CD8-positive, alpha-beta memory T cell (primary cell): ENCODE results near the gene KLC1. TPM values are rescaled to one million over a fixed set of nuclear protein-coding genes. Genes with fewer than 3 reads are reported as not detected.
A peak's percentile ranks its signal among the peaks of the same experiment; 100 is the strongest.

Experiments
- CTCF ChIA-PET: fragments of 350-600 bp; sonication (Branson Sonifier 250); formaldehyde crosslinking; loops from one replicate; lab custom pipeline; 2021; ENCODE audit warnings: antibody characterized with exemption; lab: Charles Lee
- POLR2A ChIA-PET: fragments of 350-600 bp; sonication (Branson Sonifier 250); formaldehyde crosslinking; loops from one replicate; lab custom pipeline; 2021; ENCODE audit warnings: antibody characterized with exemption; lab: Charles Lee
- DNase-seq, 5 donors: peaks; one replicate each; pipeline versions ENCODE4 v3.0.0 to v3.0.0-alpha.2; 2020 to 2022; ENCODE audit warnings: mixed read lengths in 1 of 5
- H3K27ac ChIP-seq: one replicate; pipeline ENCODE4 v1.7.0; 2013; ENCODE audit warnings: low read depth, mild to moderate bottlenecking, low read length, moderate library complexity
- H3K27me3 ChIP-seq: 2 replicates; pipeline ENCODE4 v1.7.0; 2013; ENCODE audit warnings: low read length, mild to moderate bottlenecking; ENCODE audit not compliant: insufficient read depth, poor library complexity, severe bottlenecking
- H3K36me3 ChIP-seq: 2 replicates; pipeline ENCODE4 v1.7.0; 2013; ENCODE audit warnings: mild to moderate bottlenecking, low read length, moderate library complexity; ENCODE audit not compliant: insufficient read depth
- H3K4me1 ChIP-seq: 2 replicates; pipeline ENCODE4 v1.7.0; 2013; ENCODE audit warnings: mild to moderate bottlenecking, low read length, moderate library complexity; ENCODE audit not compliant: insufficient read depth
- H3K4me3 ChIP-seq: 2 replicates; pipeline ENCODE4 v1.7.0; 2013; ENCODE audit warnings: mild to moderate bottlenecking, low read length
- H3K9me3 ChIP-seq: 2 replicates; pipeline ENCODE4 v1.7.0; 2013; ENCODE audit warnings: mild to moderate bottlenecking, low read length
- H3K27ac Mint-ChIP-seq, 8 donors: one replicate each; pipeline ENCODE4 v1.8.0; 2020 to 2021; ENCODE audit warnings: mixed read lengths in 8 of 8, mild to moderate bottlenecking in 6 of 8, inconsistent platforms in 3 of 8, moderate library complexity in 3 of 8
- H3K27me3 Mint-ChIP-seq, 2 donors: one replicate each; pipeline ENCODE4 v1.8.0; 2020 to 2021; ENCODE audit warnings: mixed read lengths in 2 of 2, mild to moderate bottlenecking in 1 of 2, moderate library complexity in 1 of 2
- H3K36me3 Mint-ChIP-seq, 3 donors: one replicate each; pipeline ENCODE4 v1.8.0; 2020 to 2021; ENCODE audit warnings: mixed read lengths in 3 of 3, inconsistent platforms in 1 of 3, mild to moderate bottlenecking in 1 of 3
- H3K4me1 Mint-ChIP-seq, 3 donors: one replicate each; pipeline ENCODE4 v1.8.0; 2020 to 2021; ENCODE audit warnings: mixed read lengths in 3 of 3, inconsistent platforms in 1 of 3, mild to moderate bottlenecking in 1 of 3
- H3K4me3 Mint-ChIP-seq, 7 donors: one replicate each; pipeline ENCODE4 v1.8.0; 2020 to 2021; ENCODE audit warnings: mixed read lengths in 7 of 7, mild to moderate bottlenecking in 6 of 7, moderate library complexity in 4 of 7, inconsistent platforms in 2 of 7
- H3K9me3 Mint-ChIP-seq, 5 donors: one replicate each; pipeline ENCODE4 v1.8.0; 2020 to 2022; ENCODE audit warnings: mixed read lengths in 5 of 5, mild to moderate bottlenecking in 3 of 5, moderate library complexity in 2 of 5, inconsistent platforms in 1 of 5
- polyA plus RNA-seq: library from polyadenylated mRNA; unstranded; fragments of 300-500 nt; fragmentation: Illumina TruSeq; gene quantifications from one replicate; pipeline ENCODE4 v1.2.3, GENCODE V29; 2021
- total RNA-seq, 2 experiments: library from RNA; stranded (reverse); gene quantifications; one replicate each; pipeline ENCODE4 v1.2.3, GENCODE V29; 2021

The KLC1 gene
- total and polyA plus RNA-seq, 3 experiments from 2014 or later = 92.0 to 143 (median 141) TPM

DNA sequence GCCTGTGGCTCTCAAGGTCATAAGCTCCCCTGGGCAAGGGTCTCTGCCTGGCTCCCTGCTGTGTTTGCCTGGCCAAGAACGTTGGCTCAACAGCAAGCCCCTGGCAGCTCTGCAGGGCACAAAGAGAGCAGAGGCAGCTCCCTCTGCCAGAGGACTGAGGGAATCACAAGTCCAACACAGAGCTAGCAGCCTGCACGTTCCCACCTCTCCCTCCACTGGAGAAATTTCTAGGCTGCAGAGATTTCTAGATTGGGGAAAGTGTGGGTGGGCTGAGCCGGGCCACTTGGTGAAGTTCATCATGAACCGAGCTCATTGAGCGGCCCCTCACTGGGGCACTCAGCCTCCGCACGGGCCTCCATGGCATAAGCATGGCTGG is 106.4 kb downstream of the KLC1 start:
- no peaks in the 10 kb centered on the region for H3K9me3 ChIP-seq
- no peaks in the 10 kb centered on the region for H3K4me1 ChIP-seq
- peaks cover 3 to 75% (median 18%) of the 10 kb centered on the region in 3 donors for H3K36me3 Mint-ChIP-seq
- no peak overlapping the region for H3K4me3 Mint-ChIP-seq
- no peaks in the 10 kb centered on the region for H3K27me3 Mint-ChIP-seq
- no peak overlapping the region for H3K27ac Mint-ChIP-seq
- ChIA-PET CTCF (no interaction called here), POLR2A (no interaction called here)
- H3K4me3 ChIP-seq = no peak overlapping the region
- H3K27ac ChIP-seq = no peak overlapping the region
- H3K36me3 ChIP-seq = no peaks in the 10 kb centered on the region
- H3K4me1 Mint-ChIP-seq = no peaks in the 10 kb centered on the region
- H3K27me3 ChIP-seq = no peaks in the 10 kb centered on the region
- H3K9me3 Mint-ChIP-seq = no peaks in the 10 kb centered on the region
- peak in 1 of 5 donors; percentile 13 for DNase-seq

DNA sequence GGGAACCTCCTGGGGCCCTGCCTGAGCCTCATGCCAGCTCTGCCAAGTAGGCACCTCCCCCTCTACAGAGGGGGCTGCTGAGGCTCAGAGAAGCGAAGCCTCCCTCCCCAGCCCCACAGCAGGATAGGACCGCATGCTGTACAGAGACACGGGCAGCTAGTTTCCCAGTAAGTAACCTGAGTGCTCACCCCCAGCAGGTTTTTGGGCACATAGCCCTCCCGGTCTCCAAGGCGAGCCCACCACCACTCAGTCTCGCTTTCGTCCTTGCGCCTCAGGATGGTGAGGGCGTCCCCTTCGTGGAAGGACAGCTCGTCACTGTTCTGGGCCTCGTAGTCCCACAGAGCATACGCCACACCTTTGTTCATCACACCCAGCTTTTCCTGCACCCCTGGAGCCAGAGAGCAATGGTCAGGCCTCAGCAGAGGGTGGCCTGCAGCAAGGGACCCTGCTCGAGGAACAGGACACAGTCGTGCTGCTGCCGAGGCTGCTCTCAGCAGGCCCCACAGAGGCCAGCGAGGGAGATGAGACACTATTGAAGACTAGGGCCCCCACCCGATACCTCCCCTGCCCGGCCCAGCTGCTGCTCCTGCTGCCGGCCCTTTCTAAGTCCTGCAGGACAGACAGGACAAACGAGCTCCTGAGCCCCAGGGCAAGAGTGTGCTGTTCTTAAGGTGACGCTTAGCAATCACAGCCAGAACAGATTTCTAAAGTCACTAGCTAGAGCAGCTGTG is 107.0 kb downstream of the KLC1 start:
- Histone ChIP-seq H3K9me3 (no peaks in the 10 kb centered on the region), H3K36me3 (no peaks in the 10 kb centered on the region), H3K27ac (no peak overlapping the region), H3K4me1 (no peaks in the 10 kb centered on the region), H3K27me3 (no peaks in the 10 kb centered on the region), H3K4me3 (no peak overlapping the region)
- peak in 1 of 5 donors; percentile 31 for DNase-seq
- Mint-ChIP-seq H3K27me3 (no peaks in the 10 kb centered on the region), H3K4me3 (no peak overlapping the region), H3K27ac (peak overlapping the region in 1 of 8 donors; percentile 23), H3K9me3 (no peaks in the 10 kb centered on the region), H3K4me1 (no peaks in the 10 kb centered on the region), H3K36me3 (peaks cover 3 to 81% (median 20%) of the 10 kb centered on the region in 3 donors)
- POLR2A ChIA-PET = no interaction called here
- CTCF ChIA-PET = interaction anchor here (1.1 kb wide), 1 partner anchor 12 kb away, joined by 3 read pairs; no protein-coding TSS in a partner anchor

DNA sequence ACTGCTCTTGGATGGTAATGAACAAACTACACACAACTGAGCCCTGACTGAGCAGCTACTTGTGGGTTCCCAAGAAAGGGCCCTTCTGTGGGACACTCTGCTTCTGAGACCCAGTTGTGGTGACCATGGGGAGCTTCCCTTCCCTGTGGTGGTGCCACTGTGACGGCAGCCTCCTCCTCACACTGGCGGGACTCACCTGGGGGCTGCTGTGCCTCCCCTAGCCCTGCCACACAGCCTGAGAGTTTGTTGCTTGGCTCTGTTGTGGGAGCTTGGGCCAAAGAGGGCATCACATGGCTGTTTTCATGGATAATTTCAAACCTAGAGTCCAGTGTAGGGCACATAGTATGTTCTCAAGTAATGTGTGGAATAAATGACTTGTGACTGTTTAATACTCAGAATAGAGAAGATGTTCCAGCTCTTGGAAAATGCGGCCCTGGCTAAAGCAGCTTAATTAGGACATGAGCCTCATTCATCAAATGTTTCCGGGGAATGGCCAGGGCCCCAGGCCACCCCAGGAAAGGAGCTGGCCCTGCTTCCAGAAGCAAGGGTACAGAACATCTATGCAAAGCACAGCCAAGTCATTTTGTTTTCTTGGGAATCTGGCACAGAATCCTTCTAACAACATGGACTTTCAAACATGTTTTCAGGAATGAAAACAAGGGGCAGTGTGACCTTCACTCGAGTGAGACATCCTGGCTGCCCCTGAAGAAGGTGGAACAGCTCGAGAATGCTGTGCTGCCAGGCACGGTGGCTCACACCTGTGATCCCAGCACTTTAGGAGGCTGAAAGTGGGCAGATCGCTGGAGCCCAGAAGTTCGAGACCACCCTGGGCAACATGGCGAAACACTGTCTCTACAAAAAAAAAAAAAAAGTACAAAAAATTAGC is 107.8 kb downstream of the KLC1 start:
- Histone ChIP-seq H3K4me3 (no peak overlapping the region), H3K4me1 (no peaks in the 10 kb centered on the region), H3K27ac (no peak overlapping the region), H3K9me3 (no peaks in the 10 kb centered on the region), H3K36me3 (no peaks in the 10 kb centered on the region), H3K27me3 (no peaks in the 10 kb centered on the region)
- Mint-ChIP-seq H3K4me3 (no peak overlapping the region), H3K36me3 (peaks cover 3 to 85% (median 20%) of the 10 kb centered on the region in 3 donors), H3K4me1 (no peaks in the 10 kb centered on the region), H3K9me3 (no peaks in the 10 kb centered on the region), H3K27ac (no peak overlapping the region), H3K27me3 (no peaks in the 10 kb centered on the region)
- DNase-seq = peak in 1 of 5 donors; percentile 12
- POLR2A ChIA-PET = interaction anchor here (0.6 kb wide), 1 partner anchor 1117 kb away, joined by 4 read pairs; no protein-coding TSS in a partner anchor
- CTCF ChIA-PET = interaction anchor here (1.1 kb wide), 1 partner anchor 12 kb away, joined by 3 read pairs; no protein-coding TSS in a partner anchor

DNA sequence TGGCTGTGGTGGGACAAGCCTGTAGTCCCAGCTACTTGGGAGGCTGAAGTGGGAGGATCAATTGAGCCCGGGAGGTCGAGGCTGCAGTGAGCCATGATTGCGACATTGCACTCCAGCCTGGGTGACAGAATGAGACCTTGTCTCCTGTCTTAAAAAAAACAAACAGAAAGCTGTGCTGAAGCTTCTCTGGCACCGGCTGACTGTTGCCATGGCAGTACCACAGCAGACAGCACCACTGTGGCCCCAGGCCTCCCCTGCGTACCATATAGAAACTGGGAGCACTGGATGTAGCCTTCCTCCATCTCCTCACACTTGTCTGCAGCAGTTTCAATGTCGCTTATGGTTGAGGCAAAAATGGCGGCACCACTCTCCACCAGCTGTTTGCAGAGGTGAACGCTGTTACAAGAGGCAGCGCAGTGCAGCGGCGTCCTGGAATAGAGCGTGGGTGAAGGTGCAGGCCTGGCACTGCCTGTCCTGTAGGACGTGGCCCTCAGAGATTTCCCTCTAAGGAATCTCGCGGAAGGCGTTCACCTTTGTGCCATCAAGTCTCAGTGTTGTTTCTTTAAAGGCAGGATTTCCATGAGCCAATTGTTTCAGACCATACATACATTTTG is 108.5 kb downstream of the KLC1 start:
- ChIA-PET POLR2A (interaction anchor here (0.6 kb wide), 1 partner anchor 1118 kb away, joined by 4 read pairs; no protein-coding TSS in a partner anchor), CTCF (interaction anchor here (1.1 kb wide), 1 partner anchor 11 kb away, joined by 3 read pairs; no protein-coding TSS in a partner anchor)
- no peaks in the 10 kb centered on the region for H3K4me1 ChIP-seq
- H3K27ac ChIP-seq = no peak overlapping the region
- no peak overlapping the region for H3K4me3 ChIP-seq
- H3K27me3 Mint-ChIP-seq = no peaks in the 10 kb centered on the region
- peak in 1 of 5 donors; percentile 12 for DNase-seq
- H3K9me3 ChIP-seq = no peaks in the 10 kb centered on the region
- no peaks in the 10 kb centered on the region for H3K36me3 ChIP-seq
- no peaks in the 10 kb centered on the region for H3K9me3 Mint-ChIP-seq
- no peak overlapping the region for H3K4me3 Mint-ChIP-seq
- H3K27ac Mint-ChIP-seq = peak overlapping the region in 1 of 8 donors; percentile 82
- no peaks in the 10 kb centered on the region for H3K27me3 ChIP-seq
- H3K4me1 Mint-ChIP-seq = no peaks in the 10 kb centered on the region
- H3K36me3 Mint-ChIP-seq = peaks cover 3 to 89% (median 20%) of the 10 kb centered on the region in 3 donors

DNA sequence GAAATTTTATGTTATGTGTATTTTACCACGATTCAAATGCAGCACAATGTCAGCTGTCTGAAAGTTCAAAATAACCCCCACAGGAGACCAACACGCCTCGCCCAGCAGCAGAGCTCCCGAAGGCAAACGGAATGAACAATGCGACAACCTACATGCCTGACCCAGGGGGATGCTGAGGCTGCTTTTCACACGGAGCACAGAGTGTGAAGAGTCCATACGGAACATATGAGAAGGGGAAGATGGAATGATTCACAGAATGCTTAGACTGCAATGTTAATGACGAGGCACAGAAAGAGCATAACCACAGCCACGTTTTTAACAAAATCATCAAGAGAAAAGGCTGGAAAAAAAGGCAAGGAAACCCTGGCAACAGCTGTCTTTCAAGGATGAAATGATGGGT is 109.2 kb downstream of the KLC1 start:
- no peak overlapping the region for H3K4me3 ChIP-seq
- no peak overlapping the region for H3K27ac ChIP-seq
- H3K27me3 ChIP-seq = no peaks in the 10 kb centered on the region
- no peaks in the 10 kb centered on the region for H3K36me3 ChIP-seq
- peak overlapping the region in 1 of 8 donors; percentile 61 for H3K27ac Mint-ChIP-seq
- no peaks in the 10 kb centered on the region for H3K4me1 ChIP-seq
- H3K36me3 Mint-ChIP-seq = peaks cover 3 to 90% (median 20%) of the 10 kb centered on the region in 3 donors
- no peaks in the 10 kb centered on the region for H3K27me3 Mint-ChIP-seq
- POLR2A ChIA-PET = no interaction called here
- H3K9me3 Mint-ChIP-seq = no peaks in the 10 kb centered on the region
- no peaks in the 10 kb centered on the region for H3K9me3 ChIP-seq
- CTCF ChIA-PET = no interaction called here
- no peak overlapping the region for H3K4me3 Mint-ChIP-seq
- no peaks in the 10 kb centered on the region for H3K4me1 Mint-ChIP-seq
- no peak for DNase-seq

DNA sequence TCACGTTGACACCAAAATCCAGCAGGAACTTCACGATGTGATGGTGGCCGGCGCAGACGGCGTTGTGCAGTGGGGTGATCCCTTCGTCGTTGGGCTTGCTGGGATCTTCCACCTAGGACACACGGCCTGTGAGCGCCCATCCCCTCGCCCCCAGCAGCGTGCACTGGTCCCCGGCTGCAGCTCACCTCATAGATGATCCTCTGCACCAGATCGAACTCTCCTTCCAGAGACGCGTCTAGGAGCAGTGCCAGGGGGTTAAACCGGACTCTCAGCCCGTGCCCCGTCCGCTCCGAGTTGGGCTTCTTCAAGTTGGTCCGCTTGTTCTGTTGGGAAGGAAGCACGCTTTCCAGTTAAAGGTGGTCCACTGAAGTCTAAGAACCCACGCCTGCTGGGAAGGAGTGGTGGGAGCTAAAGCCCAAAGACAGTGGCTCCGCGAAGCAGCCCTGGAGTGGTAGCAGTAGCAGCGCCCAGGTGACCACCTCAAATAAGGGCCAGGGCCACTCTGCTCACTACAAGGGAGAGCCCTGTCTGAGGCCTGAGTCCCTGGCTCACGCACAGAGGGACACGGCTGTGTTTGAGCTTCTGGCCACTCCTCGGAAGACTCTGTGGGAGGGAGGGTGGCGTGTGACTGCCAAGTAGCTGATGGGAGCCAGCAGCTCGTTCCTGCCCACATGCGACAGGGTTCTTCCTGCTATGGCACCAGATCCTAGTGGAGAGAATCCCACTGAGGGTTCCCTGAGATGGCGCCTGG is 109.9 kb downstream of the KLC1 start:
- H3K27ac Mint-ChIP-seq = peak overlapping the region in 1 of 8 donors; percentile 73
- H3K4me3 ChIP-seq = no peak overlapping the region
- H3K9me3 Mint-ChIP-seq = no peaks in the 10 kb centered on the region
- no peak overlapping the region for H3K4me3 Mint-ChIP-seq
- H3K27me3 Mint-ChIP-seq = no peaks in the 10 kb centered on the region
- ChIA-PET POLR2A (no interaction called here), CTCF (no interaction called here)
- peaks cover 3 to 88% (median 20%) of the 10 kb centered on the region in 3 donors for H3K36me3 Mint-ChIP-seq
- no peaks in the 10 kb centered on the region for H3K27me3 ChIP-seq
- H3K4me1 ChIP-seq = no peaks in the 10 kb centered on the region
- H3K9me3 ChIP-seq = no peaks in the 10 kb centered on the region
- no peaks in the 10 kb centered on the region for H3K4me1 Mint-ChIP-seq
- peak in 1 of 5 donors; percentile 39 for DNase-seq
- no peak overlapping the region for H3K27ac ChIP-seq
- H3K36me3 ChIP-seq = no peaks in the 10 kb centered on the region

DNA sequence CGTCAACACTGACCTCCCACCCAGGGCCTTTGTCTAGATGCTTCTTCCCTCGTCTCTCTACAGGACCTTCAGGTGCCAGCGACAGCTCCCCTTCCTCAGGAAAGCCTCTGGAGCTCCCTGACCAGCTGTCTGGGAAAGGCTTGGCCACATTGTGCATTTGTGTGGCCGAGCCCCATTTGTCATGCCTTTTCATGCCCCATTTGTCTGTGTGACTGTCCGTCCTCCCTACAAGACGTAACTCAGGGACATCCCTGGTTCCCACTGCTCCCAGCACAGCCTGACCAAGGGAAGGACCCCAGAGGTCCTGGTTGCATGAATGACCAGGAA is 110.4 kb downstream of the KLC1 start:
- H3K4me1 Mint-ChIP-seq = no peaks in the 10 kb centered on the region
- POLR2A ChIA-PET = no interaction called here
- H3K36me3 ChIP-seq = peaks cover under 1% of the 10 kb centered on the region
- H3K9me3 ChIP-seq = no peaks in the 10 kb centered on the region
- peaks cover 3 to 87% (median 18%) of the 10 kb centered on the region in 3 donors for H3K36me3 Mint-ChIP-seq
- H3K27me3 ChIP-seq = no peaks in the 10 kb centered on the region
- H3K4me3 Mint-ChIP-seq = no peak overlapping the region
- H3K27me3 Mint-ChIP-seq = no peaks in the 10 kb centered on the region
- H3K4me3 ChIP-seq = no peak overlapping the region
- CTCF ChIA-PET = no interaction called here
- no peaks in the 10 kb centered on the region for H3K4me1 ChIP-seq
- no peak overlapping the region for H3K27ac ChIP-seq
- DNase-seq = no peak
- H3K27ac Mint-ChIP-seq = no peak overlapping the region
- H3K9me3 Mint-ChIP-seq = no peaks in the 10 kb centered on the region
